ENCODE data around the gene AP1AR.
"Not testable (repeated sequence)": the region's sequence is repeated elsewhere in the genome, so short reads cannot be mapped to it uniquely, and the experiment has no call there.

The AP1AR gene

DNA sequence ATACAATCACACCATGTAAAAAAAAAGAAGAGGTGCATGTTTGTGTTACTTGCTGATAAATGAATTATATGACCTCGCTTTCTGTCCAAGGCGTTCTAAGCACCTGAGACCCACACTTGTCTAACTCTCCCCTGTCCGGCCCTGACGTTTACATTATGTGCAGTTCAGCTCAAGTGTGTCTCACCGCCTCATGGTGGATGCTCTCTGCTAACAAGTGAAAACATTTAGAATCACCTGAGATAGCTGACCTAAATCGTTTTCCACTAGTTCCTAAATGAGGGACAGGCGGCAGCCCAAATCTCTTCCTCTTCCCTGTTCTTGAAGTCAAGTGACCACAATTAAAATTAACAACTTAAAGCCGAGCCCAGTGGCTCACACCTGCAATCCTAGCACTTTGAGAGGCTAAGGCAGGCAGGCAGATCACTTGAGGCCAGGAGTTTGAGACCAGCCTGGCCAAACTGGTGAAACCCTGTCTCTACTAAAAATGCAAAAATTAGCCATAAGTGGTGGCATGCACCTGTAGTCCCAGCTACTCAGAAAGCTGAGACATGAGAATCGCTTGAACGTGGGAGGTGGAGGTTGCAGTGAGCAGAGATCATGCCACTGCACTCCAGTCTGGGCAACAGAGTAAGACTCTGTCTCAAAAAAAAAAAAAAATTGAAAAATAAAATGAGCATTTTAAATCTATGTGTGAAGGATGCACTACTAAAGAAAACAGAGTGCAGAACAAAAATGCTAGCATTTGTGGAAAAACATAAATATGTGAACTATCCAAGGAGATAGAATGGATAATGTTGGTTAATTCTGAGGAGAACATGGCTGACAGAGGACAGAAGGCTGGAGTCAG, 58.0 kb downstream of the AP1AR start:
- no peak overlapping the region for H3K4me3 ChIP-seq (ENCODE audit: low read depth, low read length)
- H3K9me3 ChIP-seq (ENCODE audit: severe bottlenecking), result no peaks in the 10 kb centered on the region
- no peak for DNase-seq
- no peak overlapping the region for H3K27ac ChIP-seq
- TF ChIP-seq, protein P1, sequence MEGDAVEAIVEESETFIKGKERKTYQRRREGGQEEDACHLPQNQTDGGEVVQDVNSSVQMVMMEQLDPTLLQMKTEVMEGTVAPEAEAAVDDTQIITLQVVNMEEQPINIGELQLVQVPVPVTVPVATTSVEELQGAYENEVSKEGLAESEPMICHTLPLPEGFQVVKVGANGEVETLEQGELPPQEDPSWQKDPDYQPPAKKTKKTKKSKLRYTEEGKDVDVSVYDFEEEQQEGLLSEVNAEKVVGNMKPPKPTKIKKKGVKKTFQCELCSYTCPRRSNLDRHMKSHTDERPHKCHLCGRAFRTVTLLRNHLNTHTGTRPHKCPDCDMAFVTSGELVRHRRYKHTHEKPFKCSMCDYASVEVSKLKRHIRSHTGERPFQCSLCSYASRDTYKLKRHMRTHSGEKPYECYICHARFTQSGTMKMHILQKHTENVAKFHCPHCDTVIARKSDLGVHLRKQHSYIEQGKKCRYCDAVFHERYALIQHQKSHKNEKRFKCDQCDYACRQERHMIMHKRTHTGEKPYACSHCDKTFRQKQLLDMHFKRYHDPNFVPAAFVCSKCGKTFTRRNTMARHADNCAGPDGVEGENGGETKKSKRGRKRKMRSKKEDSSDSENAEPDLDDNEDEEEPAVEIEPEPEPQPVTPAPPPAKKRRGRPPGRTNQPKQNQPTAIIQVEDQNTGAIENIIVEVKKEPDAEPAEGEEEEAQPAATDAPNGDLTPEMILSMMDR (IDR thresholded peaks at IDR 0.05; ENCODE audit: low read depth, low read length), result no peak
- H3K36me3 ChIP-seq, result no peaks in the 10 kb centered on the region
- no peaks in the 10 kb centered on the region for H3K27me3 ChIP-seq (ENCODE audit: insufficient read depth, low read depth, severe bottlenecking)

DNA sequence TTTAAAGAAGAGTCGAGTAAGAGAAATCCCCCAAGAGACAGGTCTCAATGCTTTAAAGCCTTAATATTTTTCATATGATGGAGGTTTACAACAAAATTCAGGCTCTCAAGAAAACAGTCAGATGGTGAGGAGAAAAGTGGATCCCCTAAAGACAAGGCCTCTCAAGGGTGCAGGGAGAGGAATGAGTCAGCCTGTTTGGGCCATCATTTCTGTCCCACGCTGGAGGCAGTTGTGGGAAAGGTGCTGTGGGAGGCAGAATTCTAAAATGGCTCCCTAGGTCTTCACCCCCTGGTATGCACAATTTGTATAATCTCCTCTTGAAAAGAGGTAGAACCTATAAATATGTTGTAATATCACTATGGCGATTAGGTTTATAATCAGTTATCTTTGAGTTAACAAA, 58.8 kb downstream of the AP1AR start:
- H3K36me3 ChIP-seq, result no peaks in the 10 kb centered on the region
- TF ChIP-seq, protein P1 (IDR thresholded peaks at IDR 0.05; ENCODE audit: low read depth, low read length), result no peak
- no peak overlapping the region for H3K4me3 ChIP-seq (ENCODE audit: low read depth, low read length)
- no peaks in the 10 kb centered on the region for H3K27me3 ChIP-seq (ENCODE audit: insufficient read depth, low read depth, severe bottlenecking)
- no peaks in the 10 kb centered on the region for H3K9me3 ChIP-seq (ENCODE audit: severe bottlenecking)
- DNase-seq, result no peak
- no peak overlapping the region for H3K27ac ChIP-seq

DNA sequence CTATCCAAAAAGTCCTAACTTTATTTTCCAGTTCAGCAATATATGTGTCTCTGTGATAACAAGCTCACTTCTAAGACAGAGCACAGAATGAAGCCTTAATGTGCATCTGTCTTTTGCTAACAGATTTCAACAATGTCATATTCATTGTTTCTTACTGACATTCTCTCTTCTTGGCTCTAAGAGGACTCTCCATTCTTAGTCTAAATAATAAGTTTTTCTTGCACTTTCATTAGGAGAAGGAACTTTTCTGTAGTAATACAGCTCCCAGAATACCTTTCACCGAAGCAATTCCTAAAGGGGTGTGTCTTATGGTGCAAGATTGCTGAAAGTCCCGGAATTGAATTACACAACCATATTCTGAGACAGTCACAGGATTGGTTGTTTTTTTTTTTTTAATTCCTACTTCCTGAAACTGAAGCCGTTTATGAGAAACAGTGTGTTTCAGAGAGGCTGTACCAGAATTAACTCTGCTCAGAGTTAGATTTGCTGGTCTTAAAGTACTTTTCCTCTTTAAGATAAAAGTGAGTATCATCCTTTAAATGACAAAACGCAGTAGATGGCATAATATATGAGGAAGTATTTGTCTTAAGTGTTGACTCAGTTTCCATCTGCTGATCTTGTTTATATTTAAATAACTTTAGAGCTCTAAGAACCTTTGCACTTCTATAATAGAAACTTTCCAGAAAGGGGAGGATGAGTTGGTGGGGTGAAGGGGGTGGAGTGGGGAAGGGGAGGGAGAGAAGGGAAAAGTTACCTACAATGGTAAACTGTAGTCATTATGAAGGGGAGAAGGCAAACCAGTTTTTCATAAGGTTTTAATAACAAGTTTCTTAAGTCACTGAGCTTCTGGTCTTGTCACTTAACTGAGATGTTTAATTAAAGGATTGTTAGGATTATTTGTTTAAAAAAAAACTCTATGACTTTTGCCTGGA, 65.6 kb downstream of the AP1AR start, which contains the start of gene ALPK1:
TSS of gene ALPK1 (plus strand) at position 421 of the 932 bp plus-strand sequence.
- no peak for DNase-seq

DNA sequence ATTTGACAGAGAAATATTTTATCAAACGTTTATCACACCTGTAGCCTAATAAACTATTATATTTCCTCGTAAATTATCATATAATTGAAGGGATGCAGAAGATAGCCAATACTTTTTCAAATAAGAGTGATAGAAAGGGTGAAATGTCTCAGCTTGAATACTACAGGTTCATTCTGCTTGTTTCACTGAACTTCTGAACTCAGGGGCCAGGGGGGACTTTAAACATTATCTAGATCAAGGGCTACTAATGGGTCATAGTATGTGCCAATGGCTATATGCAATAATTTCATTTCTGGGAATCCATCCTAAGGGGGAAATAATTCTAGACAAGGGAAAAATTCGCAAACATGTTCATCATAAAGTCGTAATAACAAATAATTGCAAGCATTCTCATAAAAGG, 68.1 kb downstream of the AP1AR start:
- DNase-seq, result no peak
- H3K4me3 ChIP-seq (ENCODE audit: low read depth, low read length), result no peak overlapping the region
- no peak overlapping the region for H3K27ac ChIP-seq
- peaks cover 7% of the 10 kb centered on the region for H3K9me3 ChIP-seq (ENCODE audit: severe bottlenecking)
- H3K27me3 ChIP-seq (ENCODE audit: insufficient read depth, low read depth, severe bottlenecking), result no peaks in the 10 kb centered on the region
- no peaks in the 10 kb centered on the region for H3K36me3 ChIP-seq
- TF ChIP-seq, protein P1 (IDR thresholded peaks at IDR 0.05; ENCODE audit: low read depth, low read length), result no peak

More for the DNA sequence above, 65.6 kb downstream of the AP1AR start, which contains the start of gene ALPK1:
- TF ChIP-seq, protein P1 (IDR thresholded peaks at IDR 0.05; ENCODE audit: low read depth, low read length), result no peak
- no peaks in the 10 kb centered on the region for H3K27me3 ChIP-seq (ENCODE audit: insufficient read depth, low read depth, severe bottlenecking)
- H3K4me3 ChIP-seq (ENCODE audit: low read depth, low read length), result no peak within 1 kb of the TSS
- H3K27ac ChIP-seq, result no peak within 1 kb of the TSS
- no peaks in the 10 kb centered on the region for H3K36me3 ChIP-seq
- no peaks in the 10 kb centered on the region for H3K9me3 ChIP-seq (ENCODE audit: severe bottlenecking)

DNA sequence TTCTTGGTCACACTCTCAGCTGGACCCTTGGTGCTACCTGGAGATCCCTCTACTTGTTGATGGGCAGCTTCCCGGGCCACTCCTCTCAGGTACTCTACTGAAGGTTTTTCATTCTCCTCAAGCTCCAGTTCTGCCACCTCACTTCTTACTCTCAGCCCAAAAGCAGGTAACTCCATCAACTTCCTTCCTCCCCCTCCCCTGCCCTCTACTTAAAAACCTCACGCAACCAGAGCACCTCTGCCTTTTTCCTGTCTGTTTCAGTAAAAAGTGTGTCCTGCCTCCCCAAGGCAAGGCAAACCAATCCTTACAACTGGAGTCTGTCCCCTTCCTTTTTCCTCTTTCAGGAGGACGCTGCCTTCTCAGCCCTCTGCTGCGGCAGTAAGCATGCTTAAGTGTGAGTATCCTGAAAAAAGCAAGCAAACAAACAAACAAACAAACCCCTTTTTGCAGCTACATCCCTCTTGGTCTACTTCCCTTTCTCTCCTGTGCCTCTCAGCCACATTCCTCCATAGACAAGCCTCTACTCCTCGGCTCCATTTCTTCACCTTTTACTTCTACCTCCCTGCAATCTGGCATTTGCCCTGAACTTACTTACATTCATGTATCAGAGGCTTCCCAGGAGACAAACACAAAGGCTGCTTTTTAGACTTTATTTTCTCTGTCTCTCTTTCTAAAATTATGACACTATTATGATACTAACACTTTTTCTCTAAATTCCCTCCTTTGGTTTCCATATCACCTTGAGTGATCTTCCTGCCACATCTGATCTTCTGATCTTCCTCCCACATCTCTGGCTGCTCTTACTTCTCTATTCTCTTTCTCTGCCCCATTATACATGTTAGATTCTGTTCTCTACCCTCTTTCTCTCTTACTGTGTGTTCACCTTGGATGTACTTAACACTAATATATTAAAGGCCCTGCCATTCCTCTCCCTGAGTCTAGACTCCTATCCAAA, 71.0 kb downstream of the AP1AR start:
- TF ChIP-seq, protein P1 (IDR thresholded peaks at IDR 0.05; ENCODE audit: low read depth, low read length), result no peak
- H3K9me3 ChIP-seq (ENCODE audit: severe bottlenecking), result peaks cover 10% of the 10 kb centered on the region
- no peaks in the 10 kb centered on the region for H3K27me3 ChIP-seq (ENCODE audit: insufficient read depth, low read depth, severe bottlenecking)
- H3K36me3 ChIP-seq, result no peaks in the 10 kb centered on the region
- no peak overlapping the region for H3K27ac ChIP-seq
- no peak overlapping the region for H3K4me3 ChIP-seq (ENCODE audit: low read depth, low read length)
- no peak for DNase-seq

DNA sequence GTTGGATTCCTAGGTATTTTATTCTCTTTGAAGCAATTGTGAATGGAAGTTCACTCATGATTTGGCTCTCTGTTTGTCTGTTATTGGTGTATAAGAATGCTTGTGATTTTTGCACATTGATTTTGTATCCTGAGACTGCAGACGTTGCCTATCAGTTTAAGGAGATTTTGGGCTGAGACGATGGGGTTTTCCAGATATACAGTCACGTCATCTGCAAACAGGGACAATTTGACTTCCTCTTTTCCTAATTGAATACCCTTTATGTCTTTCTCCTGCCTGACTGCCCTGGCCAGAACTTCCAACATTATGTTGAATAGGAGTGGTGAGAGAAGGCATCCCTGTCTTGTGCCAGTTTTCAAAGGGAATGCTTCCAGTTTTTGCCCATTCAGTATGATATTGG, 73.9 kb downstream of the AP1AR start:
- not testable (repeated sequence) for H3K27me3 ChIP-seq (ENCODE audit: insufficient read depth, low read depth, severe bottlenecking); DNase-seq; H3K4me3 ChIP-seq (ENCODE audit: low read depth, low read length); H3K27ac ChIP-seq; H3K36me3 ChIP-seq
- H3K9me3 ChIP-seq (ENCODE audit: severe bottlenecking), result peaks cover 10% of the 10 kb centered on the region

DNA sequence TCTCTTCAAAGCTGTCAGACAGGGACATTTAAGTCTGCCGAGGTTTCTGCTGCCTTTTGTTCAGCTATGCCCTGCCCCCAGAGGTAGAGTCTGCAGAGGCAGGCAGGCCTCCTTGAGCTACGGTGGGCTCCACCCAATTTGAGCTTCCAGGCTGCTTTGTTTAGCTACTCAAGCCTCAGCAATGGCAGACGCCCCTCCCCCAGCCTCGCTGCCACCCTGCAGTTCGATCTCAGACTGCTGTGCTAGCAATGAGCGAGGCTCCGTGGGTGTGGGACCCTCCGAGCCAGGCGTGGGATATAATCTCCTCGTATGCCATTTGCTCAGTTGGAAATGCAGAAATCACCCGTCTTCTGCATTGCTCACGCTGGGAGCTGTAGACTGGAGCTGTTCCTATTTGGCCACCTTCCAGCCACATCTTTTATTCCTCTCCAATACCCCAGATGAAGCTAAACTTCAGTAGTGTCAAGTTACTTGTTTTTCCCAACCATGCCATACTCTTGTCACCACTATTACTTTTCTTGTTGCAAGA, 77.7 kb downstream of the AP1AR start:
- not testable (repeated sequence) for H3K36me3 ChIP-seq; DNase-seq; H3K27ac ChIP-seq; H3K27me3 ChIP-seq (ENCODE audit: insufficient read depth, low read depth, severe bottlenecking); H3K9me3 ChIP-seq (ENCODE audit: severe bottlenecking); H3K4me3 ChIP-seq (ENCODE audit: low read depth, low read length)

All from WERI-Rb-1 (cell line).